ENCODE data around the gene BIRC6. TPM values are rescaled to one million over a fixed set of nuclear protein-coding genes. Genes with fewer than 3 reads are reported as not detected.

Gene BIRC6
- total RNA-seq, 1 donor from 2014 or later: 98.0 TPM

DNA sequence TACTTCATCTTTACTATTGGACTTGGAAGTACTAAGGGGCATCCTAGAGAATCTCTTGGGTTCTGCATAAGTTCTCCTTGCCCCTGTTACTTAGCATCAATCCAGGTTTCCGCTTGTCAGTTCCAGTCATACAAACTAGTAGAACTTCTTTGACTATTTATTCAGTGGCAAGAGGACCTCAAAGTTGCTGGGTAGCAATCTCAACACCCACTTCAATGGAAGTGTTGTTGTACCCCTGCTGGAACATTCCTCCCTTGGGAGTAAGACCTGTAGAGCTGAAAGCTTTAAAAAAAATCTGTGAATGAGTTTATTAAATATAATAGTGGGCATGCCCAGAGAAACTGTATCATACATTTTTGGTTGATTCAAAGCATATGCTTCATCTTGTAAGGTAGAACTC, 27.0 kb downstream of the BIRC6 start:
- H3K4me3 Mint-ChIP-seq (ENCODE audit: low read depth): no peak overlapping the region
- no peak overlapping the region for H3K27ac Mint-ChIP-seq
- TF ChIP-seq, protein P1, sequence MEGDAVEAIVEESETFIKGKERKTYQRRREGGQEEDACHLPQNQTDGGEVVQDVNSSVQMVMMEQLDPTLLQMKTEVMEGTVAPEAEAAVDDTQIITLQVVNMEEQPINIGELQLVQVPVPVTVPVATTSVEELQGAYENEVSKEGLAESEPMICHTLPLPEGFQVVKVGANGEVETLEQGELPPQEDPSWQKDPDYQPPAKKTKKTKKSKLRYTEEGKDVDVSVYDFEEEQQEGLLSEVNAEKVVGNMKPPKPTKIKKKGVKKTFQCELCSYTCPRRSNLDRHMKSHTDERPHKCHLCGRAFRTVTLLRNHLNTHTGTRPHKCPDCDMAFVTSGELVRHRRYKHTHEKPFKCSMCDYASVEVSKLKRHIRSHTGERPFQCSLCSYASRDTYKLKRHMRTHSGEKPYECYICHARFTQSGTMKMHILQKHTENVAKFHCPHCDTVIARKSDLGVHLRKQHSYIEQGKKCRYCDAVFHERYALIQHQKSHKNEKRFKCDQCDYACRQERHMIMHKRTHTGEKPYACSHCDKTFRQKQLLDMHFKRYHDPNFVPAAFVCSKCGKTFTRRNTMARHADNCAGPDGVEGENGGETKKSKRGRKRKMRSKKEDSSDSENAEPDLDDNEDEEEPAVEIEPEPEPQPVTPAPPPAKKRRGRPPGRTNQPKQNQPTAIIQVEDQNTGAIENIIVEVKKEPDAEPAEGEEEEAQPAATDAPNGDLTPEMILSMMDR (IDR thresholded peaks at IDR 0.05; ENCODE audit: unreplicated experiment): no peak
- no peaks in the 10 kb centered on the region for H3K27me3 Mint-ChIP-seq
- no peak for DNase-seq (ENCODE audit: low spot score, unreplicated experiment)
- H3K4me1 Mint-ChIP-seq (ENCODE audit: low read depth): peaks cover 6% of the 10 kb centered on the region
- H3K9me3 Mint-ChIP-seq (ENCODE audit: low read depth): no peaks in the 10 kb centered on the region
- peaks cover 10% of the 10 kb centered on the region for H3K36me3 Mint-ChIP-seq (ENCODE audit: insufficient read depth)

DNA sequence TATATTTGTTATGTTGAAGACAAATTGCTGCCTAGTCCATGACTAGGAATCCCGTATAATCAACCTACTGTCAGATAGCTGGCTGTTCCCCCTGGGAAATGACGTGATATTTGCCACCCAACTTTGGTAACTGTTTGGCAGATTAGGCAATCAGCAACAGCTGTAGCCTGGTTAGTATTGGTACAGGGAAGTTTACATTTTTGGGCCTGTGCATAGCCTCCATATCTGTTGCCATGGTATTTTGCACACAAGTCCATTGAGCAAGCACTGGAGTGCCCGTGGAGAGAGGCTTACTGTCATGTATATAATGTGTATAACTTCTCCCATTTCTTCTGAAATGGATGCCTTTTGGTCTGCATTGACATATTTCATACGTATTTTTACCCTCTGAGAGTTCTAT, 27.7 kb downstream of the BIRC6 start:
- Mint-ChIP-seq H3K9me3 (ENCODE audit: low read depth) (no peaks in the 10 kb centered on the region), H3K27me3 (no peaks in the 10 kb centered on the region), H3K27ac (no peak overlapping the region), H3K36me3 (ENCODE audit: insufficient read depth) (peaks cover 10% of the 10 kb centered on the region), H3K4me3 (ENCODE audit: low read depth) (no peak overlapping the region), H3K4me1 (ENCODE audit: low read depth) (peaks cover 1% of the 10 kb centered on the region)
- DNase-seq (ENCODE audit: low spot score, unreplicated experiment): no peak
- TF ChIP-seq, protein P1 (IDR thresholded peaks at IDR 0.05; ENCODE audit: unreplicated experiment): no peak

DNA sequence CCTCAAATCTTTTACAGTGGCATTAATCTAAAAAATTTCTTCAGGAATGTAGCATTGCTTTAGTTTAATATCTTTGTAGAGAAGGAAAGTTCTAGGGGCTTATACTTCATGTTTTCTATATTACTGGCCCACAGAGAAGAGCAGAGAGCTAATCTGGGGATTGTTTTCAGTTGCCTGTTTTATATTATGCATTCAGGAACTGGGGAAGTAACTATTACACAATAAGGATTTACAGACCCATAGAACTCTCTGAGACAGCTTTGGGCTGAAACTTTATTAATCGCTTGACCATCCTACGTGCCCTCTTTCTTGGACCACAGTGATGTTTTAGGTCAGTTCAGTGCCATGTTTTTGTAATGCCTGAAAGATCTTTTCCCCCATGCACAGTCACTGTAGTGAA, 29.9 kb downstream of the BIRC6 start:
- peaks cover 1% of the 10 kb centered on the region for H3K4me1 Mint-ChIP-seq (ENCODE audit: low read depth)
- TF ChIP-seq, protein P1 (IDR thresholded peaks at IDR 0.05; ENCODE audit: unreplicated experiment): no peak
- no peak for DNase-seq (ENCODE audit: low spot score, unreplicated experiment)
- no peak overlapping the region for H3K4me3 Mint-ChIP-seq (ENCODE audit: low read depth)
- H3K27ac Mint-ChIP-seq: no peak overlapping the region
- peaks cover 11% of the 10 kb centered on the region for H3K36me3 Mint-ChIP-seq (ENCODE audit: insufficient read depth)
- no peaks in the 10 kb centered on the region for H3K9me3 Mint-ChIP-seq (ENCODE audit: low read depth)
- no peaks in the 10 kb centered on the region for H3K27me3 Mint-ChIP-seq

DNA sequence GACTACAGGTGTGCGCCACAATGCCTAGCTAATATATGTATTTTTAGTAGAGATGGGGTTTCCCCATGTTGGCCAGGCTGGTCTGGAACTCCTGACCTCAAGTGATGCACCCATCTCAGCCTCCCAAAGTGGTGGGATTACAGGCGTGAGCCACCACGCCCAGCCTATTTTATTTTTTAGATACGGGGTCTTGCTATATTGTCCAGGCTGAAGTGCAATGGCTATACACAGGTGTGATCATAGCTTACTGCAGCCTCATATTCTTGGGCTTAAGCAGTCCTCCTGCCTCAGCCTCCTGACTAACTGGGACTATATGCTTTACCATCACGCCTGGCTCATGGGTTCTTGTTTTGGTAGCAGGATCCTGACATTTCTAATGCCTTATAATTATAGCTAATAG, 42.4 kb downstream of the BIRC6 start:
- no peak for DNase-seq (ENCODE audit: low spot score, unreplicated experiment)
- TF ChIP-seq, protein P1 (IDR thresholded peaks at IDR 0.05; ENCODE audit: unreplicated experiment): no peak
- Mint-ChIP-seq H3K36me3 (ENCODE audit: insufficient read depth) (peaks cover 13% of the 10 kb centered on the region), H3K4me3 (ENCODE audit: low read depth) (no peak overlapping the region), H3K27ac (no peak overlapping the region), H3K9me3 (ENCODE audit: low read depth) (no peaks in the 10 kb centered on the region), H3K4me1 (ENCODE audit: low read depth) (peaks cover 3% of the 10 kb centered on the region), H3K27me3 (no peaks in the 10 kb centered on the region)

DNA sequence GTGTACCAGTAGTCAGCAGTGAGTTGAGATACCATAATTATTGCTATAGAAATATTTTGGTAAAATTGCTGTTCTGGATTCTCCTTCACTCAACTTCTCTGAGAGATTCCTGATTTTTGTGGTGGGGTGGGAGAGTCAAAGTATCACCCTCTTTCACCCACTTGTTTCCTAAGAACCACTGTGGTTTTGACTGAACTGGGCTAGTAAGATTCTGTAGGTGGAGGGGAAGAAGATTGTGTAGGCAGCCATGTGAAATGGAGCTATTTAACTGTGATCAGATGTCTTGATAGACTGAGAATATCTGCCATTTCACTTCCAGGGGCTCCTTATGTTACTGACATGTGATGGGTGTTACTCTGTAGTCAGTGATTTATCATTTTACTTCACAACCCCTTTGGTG, 45.3 kb downstream of the BIRC6 start:
- Mint-ChIP-seq H3K4me3 (ENCODE audit: low read depth) (no peak overlapping the region), H3K27ac (no peak overlapping the region), H3K27me3 (no peaks in the 10 kb centered on the region), H3K4me1 (ENCODE audit: low read depth) (peaks cover 3% of the 10 kb centered on the region), H3K36me3 (ENCODE audit: insufficient read depth) (peaks cover 9% of the 10 kb centered on the region), H3K9me3 (ENCODE audit: low read depth) (no peaks in the 10 kb centered on the region)
- DNase-seq (ENCODE audit: low spot score, unreplicated experiment): no peak
- TF ChIP-seq, protein P1 (IDR thresholded peaks at IDR 0.05; ENCODE audit: unreplicated experiment): no peak
